A673 (cell line): ENCODE data around the gene TNFSF8.

Source experiments
- CTCF ChIP-seq: fragments of 300-800, 200-600 bp; sonication (generic); conservative IDR thresholded peaks from 2 replicates; pipeline ENCODE4 v1.5.1; 2017; ENCODE audit warnings: low read depth, mild to moderate bottlenecking, antibody characterized with exemption, low read length, moderate library complexity, mixed read lengths
- EZH2 ChIP-seq: fragments of 200-600 bp; sonication (generic); IDR thresholded peaks from 2 replicates; pipeline ENCODE4 v1.6.1; 2017; ENCODE audit warnings: borderline replicate concordance, low read depth, mild to moderate bottlenecking, mixed read lengths, antibody characterized with exemption, low read length; ENCODE audit not compliant: poor library complexity, severe bottlenecking

- TF ChIP-seq CTCF = no peak
- TF ChIP-seq EZH2 = no peak
Observed at GRCh38 chr9:114919611-114920010, 10.8 kb downstream of the TNFSF8 start.
